ACHN (cell line): Measurements from ENCODE around the gene STON2.
"Not testable (repeated sequence)": the region's sequence is repeated elsewhere in the genome, so short reads cannot be mapped to it uniquely, and the experiment has no call there.

Experiments used
- DNase-seq: peaks from one replicate; pipeline ENCODE4 v3.0.0-alpha.2; 2015
- in situ Hi-C: cut with HindIII; loops from 2 replicates; pipeline ENCODE4 v1.10.0; 2017; ENCODE audit warnings: low sequenced_read_pairs, low pct_ligation_motif_present, low pct_unique_long_range_greater_than_20kb

STON2 gene

DNA sequence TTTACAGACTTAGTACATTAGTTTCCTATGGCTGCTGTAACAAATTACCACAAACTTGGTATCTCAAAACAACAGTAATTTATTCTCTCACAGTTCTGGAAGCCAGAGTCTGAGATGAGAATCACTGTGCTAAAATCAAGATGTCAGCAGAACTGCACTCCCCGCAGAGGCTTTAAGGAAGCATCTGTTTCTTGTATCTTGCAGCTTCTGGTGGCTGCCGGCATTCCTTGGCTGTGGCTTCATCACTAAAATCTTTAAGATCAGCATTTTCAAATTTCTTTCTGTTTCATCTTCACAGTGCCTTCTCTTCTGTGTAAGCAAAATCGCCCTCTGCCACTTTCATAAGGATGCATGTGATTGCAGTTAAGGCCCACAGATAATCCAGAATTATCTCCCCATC, 9.4 kb downstream of the STON2 start:
- DNase-seq: no peak
- in situ Hi-C loops: no loop called here

DNA sequence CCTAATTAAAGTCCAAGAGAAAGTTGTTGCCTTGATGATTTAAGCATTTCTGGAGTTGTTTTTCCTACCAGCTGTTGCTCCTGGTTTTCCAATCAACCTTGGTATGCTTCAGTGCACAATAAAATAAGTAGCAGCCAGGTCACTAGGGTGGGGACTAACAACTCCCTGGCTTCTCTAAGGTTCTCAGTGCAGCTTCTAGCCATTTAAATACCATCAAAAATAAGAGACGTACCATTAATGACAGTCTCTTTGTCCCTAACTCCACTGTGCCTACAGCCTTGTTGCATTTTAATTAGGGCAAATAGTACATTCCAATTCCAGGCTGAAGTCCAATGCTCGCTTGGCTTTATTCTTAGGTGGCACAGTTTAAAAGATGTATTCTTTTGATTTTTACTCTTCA, 11.8 kb downstream of the STON2 start:
- in situ Hi-C loops: no loop called here
- DNase-seq: no peak

DNA sequence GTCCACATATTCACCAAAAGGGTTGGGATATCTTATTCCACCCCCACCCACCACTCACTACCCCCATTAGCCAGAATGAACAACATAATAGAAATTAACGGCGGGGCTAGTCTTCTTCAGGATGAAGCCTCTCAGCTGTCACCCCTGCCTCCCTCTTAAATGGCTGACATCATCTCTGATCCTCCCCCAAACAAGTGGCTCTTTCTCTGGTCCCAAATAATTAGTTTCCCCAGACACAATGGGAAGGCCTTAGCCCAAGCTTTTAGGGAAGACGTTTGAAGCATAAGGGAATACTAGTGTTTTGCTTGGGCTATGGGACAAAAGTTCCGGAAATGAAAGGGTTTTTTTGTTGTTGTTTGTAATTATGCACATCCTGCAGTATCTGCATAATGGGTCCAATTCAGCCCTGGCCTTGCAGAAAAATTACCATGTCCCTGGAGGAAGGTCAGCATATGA, 13.8 kb downstream of the STON2 start:
- in situ Hi-C loops: no loop called here
- DNase-seq: no peak

- in situ Hi-C loops: no loop called here
- no peak for DNase-seq
Measured at GRCh38 chr14:81385886-81386285, 14.2 kb downstream of the STON2 start.

- no peak for DNase-seq
- in situ Hi-C loops: no loop called here
Measured at GRCh38 chr14:81385419-81385818, 14.7 kb downstream of the STON2 start.

DNA sequence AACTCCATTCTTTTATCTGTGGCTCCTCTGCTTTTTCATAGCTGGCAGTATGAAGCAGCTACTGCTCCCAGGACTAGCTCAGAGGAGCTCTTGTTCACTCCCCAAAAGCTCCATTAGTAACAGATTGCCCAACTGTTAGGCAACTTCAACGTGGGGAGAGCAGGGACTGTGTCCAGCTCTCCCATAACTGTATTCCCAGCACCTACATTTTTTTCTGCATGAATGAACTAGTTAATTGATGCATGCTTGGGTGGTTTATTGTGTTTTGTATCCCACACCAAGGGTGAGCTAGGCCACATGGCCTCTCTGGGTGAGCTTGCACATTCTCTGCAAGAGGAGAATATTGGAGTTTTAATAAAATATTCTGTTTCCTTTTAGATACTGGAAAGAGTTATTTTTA, 15.2 kb downstream of the STON2 start:
- in situ Hi-C loops: no loop called here
- DNase-seq: peak; percentile 93

- DNase-seq: no peak
- in situ Hi-C loops: no loop called here
Measured at GRCh38 chr14:81382517-81383225, 17.5 kb downstream of the STON2 start.

GRCh38 chr14:81380009-81380408, 20.1 kb downstream of the STON2 start:
- in situ Hi-C loops, DNase-seq: not testable (repeated sequence)

DNA sequence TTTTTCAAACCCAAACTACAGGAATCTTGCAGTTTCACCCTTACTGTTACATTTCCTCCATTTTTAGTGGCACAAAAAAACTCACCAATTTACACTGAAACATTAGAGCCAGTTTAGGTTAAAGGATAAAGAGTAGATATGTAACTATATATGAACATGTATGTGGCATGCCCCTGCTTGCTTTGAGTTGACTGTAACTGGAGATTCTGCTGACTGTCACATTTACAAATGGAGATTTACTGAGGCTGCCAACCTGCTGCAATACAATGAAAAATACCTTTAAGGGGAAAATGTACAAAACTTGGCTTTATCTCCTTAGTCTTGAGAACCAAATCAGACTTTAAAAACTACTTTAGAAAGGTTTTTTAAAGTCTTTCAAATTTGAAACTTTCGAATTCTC, 28.3 kb downstream of the STON2 start:
- in situ Hi-C loops: no loop called here

GRCh38 chr14:81367563-81367962, 32.6 kb downstream of the STON2 start:
- in situ Hi-C loops: no loop called here
- DNase-seq: no peak

More for the DNA sequence above, 28.3 kb downstream of the STON2 start:
- DNase-seq: no peak

DNA sequence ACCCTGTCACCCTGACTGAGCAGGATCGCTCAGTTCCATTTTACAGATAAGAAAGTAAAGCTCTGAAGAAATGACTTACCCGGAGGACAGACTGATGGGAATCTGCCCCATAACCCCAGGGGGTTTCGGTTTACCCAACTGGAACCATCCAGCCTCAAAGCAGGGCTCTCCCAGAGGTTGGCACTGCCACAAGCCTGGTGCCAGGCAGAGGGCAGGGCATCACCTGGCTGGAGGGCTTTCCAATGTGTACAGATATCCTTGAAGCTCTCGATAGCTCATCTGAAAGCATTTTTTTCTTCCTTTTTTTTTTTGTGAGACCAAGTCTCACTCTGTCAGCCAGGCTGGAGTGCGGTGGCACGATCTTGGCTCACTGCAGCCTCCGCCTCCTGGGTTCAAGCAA, 33.2 kb downstream of the STON2 start:
- no peak for DNase-seq
- in situ Hi-C loops: no loop called here

DNA sequence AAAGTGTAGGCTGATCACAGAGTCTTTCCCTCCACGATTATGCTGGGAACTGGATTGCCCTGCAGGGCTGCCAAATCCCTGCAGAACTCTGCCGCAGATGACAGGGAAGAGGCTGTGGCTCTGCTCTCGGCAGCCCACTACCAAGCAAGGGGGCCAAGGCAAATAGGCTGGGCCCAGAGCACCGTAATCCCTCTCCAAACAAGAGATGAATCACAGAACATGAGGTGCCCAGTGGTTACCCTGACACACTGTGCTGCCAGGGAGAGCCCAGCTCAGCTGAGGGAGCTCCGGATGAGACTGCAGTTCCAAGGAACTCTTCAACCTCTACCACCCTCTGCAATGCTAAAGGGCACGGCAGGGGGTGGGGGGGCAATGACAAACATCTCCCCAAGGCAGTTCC, 33.9 kb downstream of the STON2 start:
- no peak for DNase-seq
- in situ Hi-C loops: no loop called here

GRCh38 chr14:81363746-81364378, 36.3 kb downstream of the STON2 start:
- DNase-seq: no peak
- in situ Hi-C loops: no loop called here

GRCh38 chr14:81353691-81354323, 46.3 kb downstream of the STON2 start:
- DNase-seq: no peak
- in situ Hi-C loops: no loop called here

DNA sequence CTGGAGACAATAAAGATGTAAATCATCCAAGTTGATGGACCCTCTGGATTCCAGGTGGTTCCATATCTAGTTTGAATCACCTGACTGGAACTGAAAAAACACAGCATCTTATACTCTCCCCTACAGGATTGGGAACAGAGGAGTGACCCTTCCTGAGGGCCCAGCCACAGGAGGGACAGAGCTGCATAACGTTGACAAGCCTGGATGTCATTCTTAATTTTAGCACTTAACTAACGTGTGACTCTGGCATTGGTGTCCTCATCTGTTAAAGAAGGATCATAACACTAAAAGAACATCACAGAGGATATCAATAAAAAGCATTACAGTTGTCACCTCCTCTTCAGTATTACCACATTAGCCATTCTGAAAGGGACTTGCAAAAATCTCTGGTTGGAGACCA, 47.7 kb downstream of the STON2 start:
- no peak for DNase-seq
- in situ Hi-C loops: no loop called here

- no peak for DNase-seq
- in situ Hi-C loops: no loop called here
Measured at GRCh38 chr14:81351205-81351604, 48.9 kb downstream of the STON2 start.

DNA sequence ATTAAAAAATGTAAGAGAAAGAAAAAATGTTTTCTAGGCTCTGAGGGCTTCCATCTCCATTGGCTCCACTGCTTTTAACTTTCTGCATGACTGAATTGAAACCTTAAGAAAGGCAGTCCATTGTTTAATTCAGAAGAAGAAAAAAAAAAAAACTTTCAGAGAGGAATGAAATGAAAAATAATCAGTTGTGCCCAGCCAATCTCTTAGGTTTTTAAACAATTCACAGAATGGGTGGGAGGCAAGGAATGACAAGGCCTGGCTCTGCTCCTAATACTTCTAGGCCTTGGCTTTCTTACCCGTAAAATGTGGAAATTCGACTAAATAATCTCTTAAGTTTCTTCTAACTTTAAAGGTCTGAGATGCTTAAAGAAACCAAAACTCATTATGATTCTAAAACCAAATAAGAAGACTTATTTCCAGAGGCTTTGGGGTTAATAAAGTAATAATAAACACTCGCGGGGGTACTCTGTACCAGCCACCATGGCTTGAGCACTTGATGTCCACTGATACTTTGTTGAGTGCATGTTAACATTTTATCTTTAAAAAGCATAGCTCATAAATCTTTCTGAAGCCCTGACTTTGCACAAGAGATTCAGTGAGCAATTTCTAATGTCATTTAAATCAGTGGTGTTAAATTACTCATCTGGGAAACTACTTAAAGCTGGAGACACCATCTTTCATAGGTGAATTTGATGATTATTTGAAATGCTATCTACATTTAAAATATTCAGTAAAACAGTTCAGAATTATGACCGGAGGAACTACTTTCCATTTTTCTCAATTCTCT, 49.6 kb downstream of the STON2 start:
- no peak for DNase-seq
- in situ Hi-C loops: no loop called here

- DNase-seq: no peak
- in situ Hi-C loops: no loop called here
Measured at GRCh38 chr14:81348061-81348460, 52.1 kb downstream of the STON2 start.

GRCh38 chr14:81345781-81346180, 54.3 kb downstream of the STON2 start:
- in situ Hi-C loops: no loop called here
- DNase-seq: no peak
